ENCODE measurements around the gene EXOC4.

DNA sequence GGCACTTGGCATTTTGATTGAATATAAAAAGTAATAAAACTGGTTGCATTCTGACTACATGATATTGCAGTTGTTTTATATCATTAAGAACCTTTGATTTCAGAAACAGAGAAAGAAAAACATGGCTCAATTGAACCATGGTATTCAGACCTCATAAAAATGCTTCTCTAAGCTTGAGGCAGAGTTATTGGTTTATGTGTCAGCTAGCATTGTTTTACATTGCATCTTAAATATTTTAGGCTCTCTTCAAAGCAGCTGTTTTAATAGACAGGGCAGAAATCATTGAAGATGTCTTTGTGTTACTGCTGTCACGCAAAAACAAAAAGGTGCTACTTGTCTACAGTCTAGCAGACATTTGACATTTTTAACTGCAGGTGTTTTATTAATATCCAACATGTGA, 299.2 kb downstream of the EXOC4 start:
- TF ChIP-seq CTCF (IDR thresholded peaks at IDR 0.05; ENCODE audit: extremely low read depth in 1 of 2, insufficient read depth in 1 of 2, low read depth in 1 of 2, low read length in 2 of 2) (no peak), POLR2A (IDR thresholded peaks at IDR 0.05; ENCODE audit: low read depth, low read length) (no peak), POLR2AphosphoS5 (IDR thresholded peaks at IDR 0.05; ENCODE audit: insufficient read depth, low read depth, low read length) (no peak), EZH2 (IDR thresholded peaks at IDR 0.05; ENCODE audit: borderline replicate concordance, low read depth, low read length, severe bottlenecking) (no peak), MYC (IDR thresholded peaks at IDR 0.05; ENCODE audit: low read depth, low read length) (no peak), JUN (IDR thresholded peaks at IDR 0.05; ENCODE audit: borderline replicate concordance, insufficient read depth, insufficient read length, low read depth) (no peak)
